Measurements from ENCODE around the gene LTBP3.

Gene LTBP3

DNA sequence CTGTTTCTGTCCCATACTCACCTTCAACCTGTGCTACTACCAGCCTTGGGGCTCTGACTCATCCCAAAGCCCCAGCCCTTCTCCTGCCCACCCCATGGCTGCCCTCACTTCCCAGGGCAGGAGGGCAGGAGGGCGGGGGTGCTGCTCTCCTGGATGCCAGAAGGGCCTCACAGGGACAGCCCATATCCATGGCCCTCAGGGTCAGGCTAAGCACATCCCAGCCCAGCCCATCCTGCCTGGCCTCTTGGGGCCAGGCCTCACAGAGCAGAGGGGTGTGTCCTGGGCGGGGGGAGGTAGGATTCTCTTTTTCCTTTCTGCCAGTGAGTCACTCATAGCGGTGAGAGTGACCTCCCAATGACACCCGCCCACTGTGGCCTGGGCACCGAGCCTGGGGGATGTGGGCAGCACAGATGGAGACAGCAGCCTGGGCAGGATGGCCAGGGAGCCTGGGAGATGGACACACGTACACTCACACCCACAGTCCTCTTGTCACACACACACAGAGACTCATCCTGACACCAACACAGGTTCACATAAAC lies 2.4 kb downstream of the LTBP3 start:
- no peaks in the 10 kb centered on the region for H3K27me3 ChIP-seq (ENCODE audit: control insufficient read depth, low read length)
- TF ChIP-seq, protein P1, sequence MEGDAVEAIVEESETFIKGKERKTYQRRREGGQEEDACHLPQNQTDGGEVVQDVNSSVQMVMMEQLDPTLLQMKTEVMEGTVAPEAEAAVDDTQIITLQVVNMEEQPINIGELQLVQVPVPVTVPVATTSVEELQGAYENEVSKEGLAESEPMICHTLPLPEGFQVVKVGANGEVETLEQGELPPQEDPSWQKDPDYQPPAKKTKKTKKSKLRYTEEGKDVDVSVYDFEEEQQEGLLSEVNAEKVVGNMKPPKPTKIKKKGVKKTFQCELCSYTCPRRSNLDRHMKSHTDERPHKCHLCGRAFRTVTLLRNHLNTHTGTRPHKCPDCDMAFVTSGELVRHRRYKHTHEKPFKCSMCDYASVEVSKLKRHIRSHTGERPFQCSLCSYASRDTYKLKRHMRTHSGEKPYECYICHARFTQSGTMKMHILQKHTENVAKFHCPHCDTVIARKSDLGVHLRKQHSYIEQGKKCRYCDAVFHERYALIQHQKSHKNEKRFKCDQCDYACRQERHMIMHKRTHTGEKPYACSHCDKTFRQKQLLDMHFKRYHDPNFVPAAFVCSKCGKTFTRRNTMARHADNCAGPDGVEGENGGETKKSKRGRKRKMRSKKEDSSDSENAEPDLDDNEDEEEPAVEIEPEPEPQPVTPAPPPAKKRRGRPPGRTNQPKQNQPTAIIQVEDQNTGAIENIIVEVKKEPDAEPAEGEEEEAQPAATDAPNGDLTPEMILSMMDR (IDR thresholded peaks at IDR 0.05; ENCODE audit: low read depth, low read length, poor library complexity, severe bottlenecking): no peak
- no peak for TF ChIP-seq EZH2phosphoT487 (IDR thresholded peaks at IDR 0.05; ENCODE audit: borderline replicate concordance, low read length)
- H3F3A ChIP-seq (ENCODE audit: control insufficient read depth, insufficient read depth): peaks cover 8% of the 10 kb centered on the region
- H3K4me1 ChIP-seq (ENCODE audit: control insufficient read depth, low read length): peaks cover 51% of the 10 kb centered on the region
- no peak overlapping the region for H3K4me3 ChIP-seq (ENCODE audit: low read length)
- no peaks in the 10 kb centered on the region for H3K36me3 ChIP-seq (ENCODE audit: control insufficient read depth, low read length)
- no peak overlapping the region for H3K4me2 ChIP-seq (ENCODE audit: low read length)
- no peaks in the 10 kb centered on the region for H3K9me2 ChIP-seq (replicated peaks; ENCODE audit: control insufficient read depth, low read length)
- no peaks in the 10 kb centered on the region for H4K20me1 ChIP-seq (ENCODE audit: control insufficient read depth, insufficient read depth, low read depth, low read length)
- H3K79me2 ChIP-seq (ENCODE audit: control insufficient read depth, low read length): no peaks in the 10 kb centered on the region
- no peak overlapping the region for H3K27ac ChIP-seq (ENCODE audit: low read depth, low read length)
- no peaks in the 10 kb centered on the region for H3K9me3 ChIP-seq (ENCODE audit: control insufficient read depth, insufficient read depth, low read length)

GRCh38 chr11:65554842-65555430 lies 3.2 kb downstream of the LTBP3 start:
- H3K4me2 ChIP-seq (ENCODE audit: low read length): no peak overlapping the region
- no peaks in the 10 kb centered on the region for H3K9me3 ChIP-seq (ENCODE audit: control insufficient read depth, insufficient read depth, low read length)
- TF ChIP-seq, protein P1 (IDR thresholded peaks at IDR 0.05; ENCODE audit: low read depth, low read length, poor library complexity, severe bottlenecking): no peak
- no peak for TF ChIP-seq EZH2phosphoT487 (IDR thresholded peaks at IDR 0.05; ENCODE audit: borderline replicate concordance, low read length)
- H3K9me2 ChIP-seq (replicated peaks; ENCODE audit: control insufficient read depth, low read length): no peaks in the 10 kb centered on the region
- H3K79me2 ChIP-seq (ENCODE audit: control insufficient read depth, low read length): no peaks in the 10 kb centered on the region
- H3K4me1 ChIP-seq (ENCODE audit: control insufficient read depth, low read length): peaks cover 51% of the 10 kb centered on the region
- no peaks in the 10 kb centered on the region for H3K27me3 ChIP-seq (ENCODE audit: control insufficient read depth, low read length)
- H3F3A ChIP-seq (ENCODE audit: control insufficient read depth, insufficient read depth): peaks cover 8% of the 10 kb centered on the region
- H3K27ac ChIP-seq (ENCODE audit: low read depth, low read length): no peak overlapping the region
- no peaks in the 10 kb centered on the region for H4K20me1 ChIP-seq (ENCODE audit: control insufficient read depth, insufficient read depth, low read depth, low read length)
- H3K36me3 ChIP-seq (ENCODE audit: control insufficient read depth, low read length): no peaks in the 10 kb centered on the region
- no peak overlapping the region for H3K4me3 ChIP-seq (ENCODE audit: low read length)

DNA sequence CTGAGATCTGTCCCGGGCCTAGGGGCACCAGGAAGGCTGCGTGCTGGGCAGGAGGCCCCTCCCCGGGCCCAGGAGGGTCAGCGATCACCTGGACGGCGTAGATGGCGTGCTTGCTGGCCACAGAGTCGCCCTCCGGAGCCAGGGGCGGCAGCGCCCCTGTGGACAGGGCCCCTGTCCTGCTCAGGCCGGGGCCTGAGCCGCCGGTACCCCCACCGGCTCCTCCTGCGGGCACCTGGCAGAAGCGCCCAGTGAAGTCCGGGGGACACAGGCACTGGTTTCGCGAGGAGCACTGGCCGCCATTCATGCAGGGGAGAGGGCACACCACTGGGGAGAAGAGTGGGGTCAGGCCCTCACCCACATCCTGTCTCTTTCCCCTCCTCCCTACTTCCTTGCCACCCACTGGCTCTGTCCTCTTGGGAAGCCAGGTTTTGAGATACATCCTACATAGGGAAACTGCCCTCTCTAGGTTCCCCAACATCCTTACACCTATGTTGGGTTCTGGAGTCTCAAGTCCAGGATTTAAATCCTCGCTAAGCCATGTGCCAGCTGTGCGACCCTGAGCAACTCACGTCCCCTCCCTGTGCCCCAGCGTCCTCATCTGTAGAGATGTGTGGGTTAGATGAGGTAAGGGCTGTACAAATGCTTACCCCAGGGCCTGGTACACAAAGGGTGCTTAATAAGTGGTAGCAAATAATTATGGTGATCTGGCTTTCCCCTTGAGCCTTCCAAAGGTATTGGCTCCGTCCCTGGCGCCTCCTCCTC lies 3.9 kb downstream of the LTBP3 start:
- Histone ChIP-seq H3K9me3 (ENCODE audit: control insufficient read depth, insufficient read depth, low read length) (no peaks in the 10 kb centered on the region), H4K20me1 (ENCODE audit: control insufficient read depth, insufficient read depth, low read depth, low read length) (no peaks in the 10 kb centered on the region), H3K79me2 (ENCODE audit: control insufficient read depth, low read length) (no peaks in the 10 kb centered on the region), H3K36me3 (ENCODE audit: control insufficient read depth, low read length) (no peaks in the 10 kb centered on the region), H3K4me1 (ENCODE audit: control insufficient read depth, low read length) (peaks cover 51% of the 10 kb centered on the region), H3K27ac (ENCODE audit: low read depth, low read length) (no peak overlapping the region), H3K4me2 (ENCODE audit: low read length) (peak overlapping the region; percentile 68), H3K27me3 (ENCODE audit: control insufficient read depth, low read length) (no peaks in the 10 kb centered on the region), H3F3A (ENCODE audit: control insufficient read depth, insufficient read depth) (peaks cover 8% of the 10 kb centered on the region), H3K4me3 (ENCODE audit: low read length) (peak overlapping the region; percentile 54), H3K9me2 (replicated peaks; ENCODE audit: control insufficient read depth, low read length) (no peaks in the 10 kb centered on the region)
- TF ChIP-seq, protein P1 (IDR thresholded peaks at IDR 0.05; ENCODE audit: low read depth, low read length, poor library complexity, severe bottlenecking): no peak
- no peak for TF ChIP-seq EZH2phosphoT487 (IDR thresholded peaks at IDR 0.05; ENCODE audit: borderline replicate concordance, low read length)

Data from DOHH2 (cell line).